ENCODE data around the gene ABHD11. TPM values are rescaled to one million over a fixed set of nuclear protein-coding genes. Genes with fewer than 3 reads are reported as not detected.
"Not testable (repeated sequence)": the region's sequence is repeated elsewhere in the genome, so short reads cannot be mapped to it uniquely, and the experiment has no call there.

Gene ABHD11, protein sequence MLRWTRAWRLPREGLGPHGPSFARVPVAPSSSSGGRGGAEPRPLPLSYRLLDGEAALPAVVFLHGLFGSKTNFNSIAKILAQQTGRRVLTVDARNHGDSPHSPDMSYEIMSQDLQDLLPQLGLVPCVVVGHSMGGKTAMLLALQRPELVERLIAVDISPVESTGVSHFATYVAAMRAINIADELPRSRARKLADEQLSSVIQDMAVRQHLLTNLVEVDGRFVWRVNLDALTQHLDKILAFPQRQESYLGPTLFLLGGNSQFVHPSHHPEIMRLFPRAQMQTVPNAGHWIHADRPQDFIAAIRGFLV
- total RNA-seq (10.2 TPM), polyA plus RNA-seq (22.8 TPM)
- long read RNA-seq, donor 1 = 0 reads
- long read RNA-seq, donor 2 = 0 reads
- long read RNA-seq, donor 3, partial matches to known transcripts = 0 of 4 reads
- long read RNA-seq, donor 3, other reads (novel, unspliced or antisense) = 0 of 4 reads
- long read RNA-seq, donor 4 = 0 reads
- long read RNA-seq, donor 5, partial matches to known transcripts = 0 of 4 reads
- long read RNA-seq, donor 5, other reads (novel, unspliced or antisense) = 0 of 4 reads
- long read RNA-seq, donor 6, partial matches to known transcripts = 0 of 3 reads
- long read RNA-seq, donor 6, other reads (novel, unspliced or antisense) = 0 of 3 reads
- long read RNA-seq, donor 7 = 0 reads
- long read RNA-seq, donor 8, partial matches to known transcripts = 0 of 1 reads
- long read RNA-seq, donor 8, other reads (novel, unspliced or antisense) = 0 of 1 reads
- long read RNA-seq, donor 9, partial matches to known transcripts = 0 of 1 reads
- long read RNA-seq, donor 9, other reads (novel, unspliced or antisense) = 0 of 1 reads
- long read RNA-seq, donor 10, partial matches to known transcripts = 0 of 4 reads
- long read RNA-seq, donor 10, other reads (novel, unspliced or antisense) = 0 of 4 reads

DNA sequence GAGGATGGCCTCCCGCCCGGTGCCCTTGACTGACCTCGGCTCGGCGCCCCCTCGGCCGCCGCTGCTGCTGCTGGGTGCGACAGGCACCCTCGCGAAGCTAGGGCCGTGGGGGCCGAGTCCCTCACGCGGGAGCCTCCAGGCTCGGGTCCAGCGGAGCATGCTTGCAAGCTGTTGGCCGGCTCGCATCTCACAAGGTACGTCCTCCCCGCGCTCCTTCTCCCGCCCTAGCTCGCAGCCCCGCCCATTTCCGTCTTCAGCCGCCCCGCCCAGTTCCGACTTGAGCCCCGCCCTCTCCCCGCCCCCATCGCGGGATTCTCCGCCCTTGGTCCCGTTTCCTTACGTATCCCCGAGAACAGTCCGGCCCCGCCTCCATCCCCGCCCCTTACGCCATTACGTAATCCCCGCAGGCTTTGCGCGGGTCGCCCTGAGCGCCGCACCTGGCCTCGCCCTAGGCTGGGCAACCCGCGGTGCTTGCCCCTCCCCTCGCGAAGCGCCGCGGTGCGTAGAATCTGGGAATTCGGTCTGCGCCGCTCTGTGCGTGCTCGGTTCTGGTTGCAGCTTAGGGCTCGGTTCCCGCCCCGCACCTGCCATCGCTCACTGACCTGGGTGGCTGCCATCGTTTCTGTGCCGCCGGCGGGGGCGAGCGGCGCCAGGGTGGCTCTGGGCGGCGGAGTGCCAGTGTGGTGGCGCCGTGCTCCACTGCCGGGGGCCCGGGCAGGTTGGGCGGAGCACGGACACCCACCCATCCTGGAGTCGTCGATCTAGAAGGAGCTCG, at the start of gene ABHD11:
TSS of gene ABHD11 (minus strand) at position 191 of the 775 bp plus-strand sequence. CDS start at position 159, 32 bp downstream.
- H3K4me3 ChIP-seq (ENCODE audit: low read length in 2 of 2) = peak within 1 kb of the TSS; percentile 86 to 88
- no peaks in the 10 kb centered on the region for H3K9me3 ChIP-seq (ENCODE audit: control insufficient read depth in 2 of 2, insufficient read depth in 1 of 2, low read length in 1 of 2)
- under 1% methylated on average over 84 of the region's 84 CpGs for WGBS
- DNase-seq (ENCODE audit: low read depth in 6 of 9, low spot score in 9 of 9) = peak; percentile 86 to 98 (median 96)
- peaks cover 13 to 24% of the 10 kb centered on the region in 2 donors for H3K4me1 ChIP-seq (ENCODE audit: control insufficient read depth in 2 of 2, insufficient read depth in 2 of 2, low read length in 2 of 2)
- peak within 1 kb of the TSS; percentile 82 to 85 for H3K27ac ChIP-seq (ENCODE audit: low read depth in 1 of 2, low read length in 1 of 2)
- H3K36me3 ChIP-seq (ENCODE audit: control insufficient read depth in 2 of 2, insufficient read depth in 2 of 2, low read length in 1 of 2) = peaks cover 8 to 11% of the 10 kb centered on the region in 2 donors
- H3K27me3 ChIP-seq (ENCODE audit: control insufficient read depth in 2 of 2, insufficient read depth in 1 of 2, low read length in 1 of 2) = peaks cover 0 to 27% of the 10 kb centered on the region in 2 donors

DNA sequence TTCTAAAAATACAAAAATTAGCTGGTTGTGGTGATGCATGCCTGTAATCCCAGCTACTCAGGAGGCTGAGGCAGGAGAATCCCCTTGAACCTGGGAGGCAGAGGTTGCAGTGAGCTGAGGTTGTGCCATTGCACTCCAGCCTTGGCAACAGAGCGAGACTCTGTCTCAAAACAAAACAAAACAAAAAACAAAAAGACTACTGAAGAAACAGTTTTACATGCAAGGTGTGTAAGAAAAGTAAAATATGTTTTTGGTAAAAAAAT, 49.1 kb upstream of the ABHD11 start:
- not testable (repeated sequence) for H3K36me3 ChIP-seq (ENCODE audit: control insufficient read depth in 2 of 2, insufficient read depth in 2 of 2, low read length in 1 of 2); H3K4me1 ChIP-seq (ENCODE audit: control insufficient read depth in 2 of 2, insufficient read depth in 2 of 2, low read length in 2 of 2); H3K27ac ChIP-seq (ENCODE audit: low read depth in 1 of 2, low read length in 1 of 2); H3K4me3 ChIP-seq (ENCODE audit: low read length in 2 of 2); DNase-seq (ENCODE audit: low read depth in 6 of 9, low spot score in 9 of 9); H3K27me3 ChIP-seq (ENCODE audit: control insufficient read depth in 2 of 2, insufficient read depth in 1 of 2, low read length in 1 of 2); H3K9me3 ChIP-seq (ENCODE audit: control insufficient read depth in 2 of 2, insufficient read depth in 1 of 2, low read length in 1 of 2)
- WGBS = 91% methylated on average over 1 of the region's 1 CpG

DNA sequence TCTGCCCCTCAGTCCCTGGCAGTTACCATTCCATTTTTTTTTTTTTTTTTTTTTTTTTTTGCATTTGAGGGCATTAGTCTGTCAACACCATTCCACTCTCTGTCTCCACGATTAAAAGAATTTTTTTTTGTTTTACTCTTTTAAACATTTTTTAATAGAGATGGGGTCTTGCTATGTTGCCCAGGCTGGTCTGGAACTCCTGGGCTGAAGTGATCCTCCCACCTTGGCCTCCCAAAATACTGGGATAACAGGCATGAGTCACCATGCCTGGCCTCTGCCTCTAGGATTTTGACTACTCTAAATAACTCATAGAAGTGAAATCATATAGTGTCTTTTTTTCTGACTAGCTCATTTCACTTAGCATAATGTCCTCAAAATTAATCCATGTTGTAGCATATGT, 48.0 kb upstream of the ABHD11 start:
- Histone ChIP-seq H3K27ac (ENCODE audit: low read depth in 1 of 2, low read length in 1 of 2) (no peak overlapping the region), H3K27me3 (ENCODE audit: control insufficient read depth in 2 of 2, insufficient read depth in 1 of 2, low read length in 1 of 2) (no peaks in the 10 kb centered on the region), H3K4me3 (ENCODE audit: low read length in 2 of 2) (no peak overlapping the region), H3K9me3 (ENCODE audit: control insufficient read depth in 2 of 2, insufficient read depth in 1 of 2, low read length in 1 of 2) (peaks cover 0 to under 1% of the 10 kb centered on the region in 2 donors), H3K4me1 (ENCODE audit: control insufficient read depth in 2 of 2, insufficient read depth in 2 of 2, low read length in 2 of 2) (no peaks in the 10 kb centered on the region), H3K36me3 (ENCODE audit: control insufficient read depth in 2 of 2, insufficient read depth in 2 of 2, low read length in 1 of 2) (no peaks in the 10 kb centered on the region)
- no peak for DNase-seq (ENCODE audit: low read depth in 6 of 9, low spot score in 9 of 9)
- 98% methylated on average over 1 of the region's 1 CpG for WGBS

DNA sequence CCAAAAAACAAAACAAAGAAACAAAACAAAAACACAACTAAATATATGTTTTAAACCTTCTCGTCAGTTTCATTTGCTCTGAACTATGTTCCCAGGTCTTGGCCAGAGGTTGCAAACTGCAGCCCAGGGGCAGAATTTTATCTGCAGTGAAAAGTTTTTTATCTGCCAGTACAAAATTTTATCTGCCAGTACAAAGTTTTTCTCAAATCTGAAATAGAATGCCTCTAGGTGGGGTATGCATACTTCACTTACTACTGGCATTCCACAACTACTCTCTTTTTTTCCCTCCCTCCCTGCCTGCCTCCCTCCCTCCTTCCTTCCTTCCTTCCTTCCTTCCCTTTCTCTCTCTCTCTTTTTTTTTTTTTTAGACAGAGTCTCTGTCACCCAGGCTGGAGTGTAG, 40.9 kb upstream of the ABHD11 start:
- Histone ChIP-seq H3K4me3 (ENCODE audit: low read length in 2 of 2) (no peak overlapping the region), H3K27ac (ENCODE audit: low read depth in 1 of 2, low read length in 1 of 2) (no peak overlapping the region), H3K9me3 (ENCODE audit: control insufficient read depth in 2 of 2, insufficient read depth in 1 of 2, low read length in 1 of 2) (no peaks in the 10 kb centered on the region), H3K36me3 (ENCODE audit: control insufficient read depth in 2 of 2, insufficient read depth in 2 of 2, low read length in 1 of 2) (no peaks in the 10 kb centered on the region), H3K27me3 (ENCODE audit: control insufficient read depth in 2 of 2, insufficient read depth in 1 of 2, low read length in 1 of 2) (no peaks in the 10 kb centered on the region), H3K4me1 (ENCODE audit: control insufficient read depth in 2 of 2, insufficient read depth in 2 of 2, low read length in 2 of 2) (no peaks in the 10 kb centered on the region)
- WGBS = 100% methylated on average over 1 of the region's 1 CpG
- no peak for DNase-seq (ENCODE audit: low read depth in 6 of 9, low spot score in 9 of 9)

DNA sequence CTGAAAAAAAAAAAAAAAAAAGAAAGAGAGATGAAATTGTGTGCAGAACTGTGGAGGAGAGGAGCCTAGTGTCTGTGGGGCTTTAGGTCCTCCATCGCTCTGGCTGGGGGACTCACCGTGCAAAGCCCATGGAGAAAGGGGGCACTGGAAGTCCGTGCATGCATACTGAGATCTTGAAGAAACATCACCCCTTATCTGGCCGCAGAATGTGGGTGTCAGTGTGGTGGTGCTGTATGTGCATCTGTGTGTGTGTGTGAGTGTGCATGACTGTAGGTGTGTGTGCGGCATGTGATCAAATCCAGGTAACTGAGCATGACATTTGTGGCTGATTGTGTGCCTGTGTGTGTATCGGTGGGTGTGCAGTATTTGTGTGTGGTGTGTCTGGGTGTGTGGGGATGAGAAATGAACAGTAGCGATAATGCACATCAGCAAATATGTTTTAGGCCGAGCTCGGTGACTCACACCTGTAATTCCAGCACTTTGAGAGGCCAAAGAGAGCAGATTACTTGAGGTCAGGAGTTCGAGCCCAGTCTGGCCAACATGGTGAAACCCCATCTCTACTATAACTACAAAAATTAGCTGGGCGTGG, 40.3 kb upstream of the ABHD11 start:
- H3K4me3 ChIP-seq (ENCODE audit: low read length in 2 of 2) = no peak overlapping the region
- no peaks in the 10 kb centered on the region for H3K9me3 ChIP-seq (ENCODE audit: control insufficient read depth in 2 of 2, insufficient read depth in 1 of 2, low read length in 1 of 2)
- H3K27me3 ChIP-seq (ENCODE audit: control insufficient read depth in 2 of 2, insufficient read depth in 1 of 2, low read length in 1 of 2) = no peaks in the 10 kb centered on the region
- no peak overlapping the region for H3K27ac ChIP-seq (ENCODE audit: low read depth in 1 of 2, low read length in 1 of 2)
- H3K36me3 ChIP-seq (ENCODE audit: control insufficient read depth in 2 of 2, insufficient read depth in 2 of 2, low read length in 1 of 2) = no peaks in the 10 kb centered on the region
- DNase-seq (ENCODE audit: low read depth in 6 of 9, low spot score in 9 of 9) = no peak
- no peaks in the 10 kb centered on the region for H3K4me1 ChIP-seq (ENCODE audit: control insufficient read depth in 2 of 2, insufficient read depth in 2 of 2, low read length in 2 of 2)
- 94% methylated on average over 11 of the region's 11 CpGs for whole genome bisulfite sequencing

DNA sequence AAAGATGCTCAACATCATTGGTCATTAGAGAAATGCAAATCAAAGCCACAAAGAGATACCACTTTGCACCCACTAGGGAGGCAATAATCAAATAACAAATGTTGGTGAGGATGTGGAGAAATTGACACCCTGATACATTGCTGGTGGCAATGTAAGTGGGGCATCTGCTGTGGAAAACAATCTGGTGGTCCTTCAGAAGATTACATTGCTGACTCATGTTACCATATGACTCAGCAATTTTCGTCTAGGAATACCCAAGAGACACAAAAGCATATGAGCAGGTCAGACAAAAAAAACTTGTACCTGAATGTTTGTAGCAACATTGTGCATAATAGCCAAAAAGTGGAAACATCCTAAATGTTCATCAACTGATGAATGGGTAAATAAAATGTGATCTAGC, 36.3 kb upstream of the ABHD11 start:
- peaks cover 15 to 24% of the 10 kb centered on the region in 2 donors for H3K27me3 ChIP-seq (ENCODE audit: control insufficient read depth in 2 of 2, insufficient read depth in 1 of 2, low read length in 1 of 2)
- H3K9me3 ChIP-seq (ENCODE audit: control insufficient read depth in 2 of 2, insufficient read depth in 1 of 2, low read length in 1 of 2) = peaks cover 0 to 4% of the 10 kb centered on the region in 2 donors
- 3% methylated on average over 1 of the region's 1 CpG for WGBS
- no peak overlapping the region for H3K4me3 ChIP-seq (ENCODE audit: low read length in 2 of 2)
- no peak overlapping the region for H3K27ac ChIP-seq (ENCODE audit: low read depth in 1 of 2, low read length in 1 of 2)
- H3K4me1 ChIP-seq (ENCODE audit: control insufficient read depth in 2 of 2, insufficient read depth in 2 of 2, low read length in 2 of 2) = peaks cover 6 to 9% of the 10 kb centered on the region in 2 donors
- no peak for DNase-seq (ENCODE audit: low read depth in 6 of 9, low spot score in 9 of 9)
- no peaks in the 10 kb centered on the region for H3K36me3 ChIP-seq (ENCODE audit: control insufficient read depth in 2 of 2, insufficient read depth in 2 of 2, low read length in 1 of 2)

DNA sequence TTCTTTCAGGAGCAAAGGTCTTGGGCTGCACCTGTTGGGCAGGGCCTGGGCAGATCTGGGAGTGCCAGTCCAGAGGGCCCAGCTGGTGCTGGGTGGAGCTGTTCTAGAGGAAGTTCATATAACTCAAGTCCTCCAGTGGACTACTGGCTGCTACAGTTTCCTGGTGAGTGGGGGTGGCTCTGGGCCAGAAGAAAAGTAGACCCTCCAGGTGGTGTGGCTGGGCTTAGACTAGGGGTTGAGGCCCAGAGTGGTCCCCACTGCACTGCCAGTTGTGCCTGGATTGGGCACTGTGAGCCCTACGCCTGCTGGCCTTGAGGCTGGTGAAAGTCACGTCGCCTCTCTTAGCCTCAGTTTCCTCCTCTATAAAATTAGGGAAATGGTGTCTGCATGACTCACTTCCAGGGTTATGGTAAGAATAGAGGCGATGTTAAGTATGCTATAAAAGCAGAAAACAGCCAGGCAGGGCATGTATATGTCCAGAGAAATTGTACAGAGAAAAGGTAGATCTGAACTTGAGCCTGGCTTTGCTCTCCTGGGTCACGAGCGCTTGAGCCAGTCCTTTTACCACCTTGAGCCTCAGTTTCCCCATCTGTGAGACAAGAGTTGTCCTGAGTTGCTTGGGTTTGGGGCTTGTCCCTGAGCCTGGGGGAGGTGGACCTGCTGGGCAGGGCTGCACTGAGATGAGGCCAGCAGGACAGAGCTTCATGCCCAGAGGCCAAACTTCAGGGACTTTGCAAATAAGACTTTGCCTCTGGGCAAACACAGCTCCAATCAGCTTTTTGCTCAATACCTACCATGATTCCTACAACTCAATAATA, 35.3 kb upstream of the ABHD11 start:
- Histone ChIP-seq H3K9me3 (ENCODE audit: control insufficient read depth in 2 of 2, insufficient read depth in 1 of 2, low read length in 1 of 2) (peaks cover 0 to 4% of the 10 kb centered on the region in 2 donors), H3K36me3 (ENCODE audit: control insufficient read depth in 2 of 2, insufficient read depth in 2 of 2, low read length in 1 of 2) (no peaks in the 10 kb centered on the region), H3K4me1 (ENCODE audit: control insufficient read depth in 2 of 2, insufficient read depth in 2 of 2, low read length in 2 of 2) (peaks cover 6 to 9% of the 10 kb centered on the region in 2 donors), H3K27me3 (ENCODE audit: control insufficient read depth in 2 of 2, insufficient read depth in 1 of 2, low read length in 1 of 2) (peaks cover 25 to 34% of the 10 kb centered on the region in 2 donors), H3K4me3 (ENCODE audit: low read length in 2 of 2) (no peak overlapping the region), H3K27ac (ENCODE audit: low read depth in 1 of 2, low read length in 1 of 2) (no peak overlapping the region)
- WGBS = 95% methylated on average over 6 of the region's 6 CpGs
- DNase-seq (ENCODE audit: low read depth in 6 of 9, low spot score in 9 of 9) = no peak

Measured in thymus (tissue), 14 donors.